Astrocyte of the cerebellum (primary cell): ENCODE results near the gene SLC24A1.

Experiments
- DNase-seq: peaks from one replicate; pipeline ENCODE4 v3.0.0-alpha.2; 2011; ENCODE audit warnings: low read depth
- H3K4me3 ChIP-seq: 2 replicates; pipeline ENCODE4 v1.5.1; 2011; ENCODE audit warnings: mild to moderate bottlenecking, low read depth, low read length, moderate library complexity
- in situ Hi-C: cut with HindIII; loops from 2 replicates; pipeline ENCODE4 v1.10.0; 2017; ENCODE audit warnings: low sequenced_read_pairs
- TF ChIP-seq, protein P1 (sequence below): IDR thresholded peaks from 2 replicates; pipeline ENCODE4 v1.5.1; 2012; ENCODE audit warnings: low read length, low read depth, moderate library complexity, mild to moderate bottlenecking; ENCODE audit errors: missing control alignments

The SLC24A1 gene

DNA sequence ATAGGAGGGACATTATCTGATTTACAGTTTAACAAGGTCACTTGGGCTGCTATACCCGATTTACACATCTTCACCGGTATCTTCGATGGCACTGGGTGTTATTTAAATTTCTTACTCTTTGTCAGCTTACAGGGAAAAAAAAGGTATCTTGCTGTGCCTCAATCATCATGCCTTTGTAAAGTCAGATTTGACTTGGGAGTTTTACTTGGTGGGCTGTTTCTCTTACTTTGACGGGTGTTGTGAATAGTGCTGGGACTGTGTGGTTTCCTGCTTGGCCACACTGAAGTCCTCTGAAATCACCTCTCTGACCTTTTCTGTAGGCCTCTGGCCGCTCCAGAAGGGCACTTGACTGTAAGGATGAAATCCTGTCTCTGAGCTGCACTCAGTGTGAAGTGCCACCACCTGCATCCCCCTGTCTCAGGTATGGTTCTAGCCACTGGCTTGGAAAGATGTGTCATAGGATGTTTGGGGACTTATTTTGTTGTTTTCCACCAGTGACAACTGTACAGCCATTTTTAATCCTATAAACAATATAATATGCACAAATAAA, 3.1 kb upstream of the SLC24A1 start:
- no peak for DNase-seq
- H3K4me3 ChIP-seq = no peak overlapping the region
- in situ Hi-C loops = no loop called here
- TF ChIP-seq, protein P1, sequence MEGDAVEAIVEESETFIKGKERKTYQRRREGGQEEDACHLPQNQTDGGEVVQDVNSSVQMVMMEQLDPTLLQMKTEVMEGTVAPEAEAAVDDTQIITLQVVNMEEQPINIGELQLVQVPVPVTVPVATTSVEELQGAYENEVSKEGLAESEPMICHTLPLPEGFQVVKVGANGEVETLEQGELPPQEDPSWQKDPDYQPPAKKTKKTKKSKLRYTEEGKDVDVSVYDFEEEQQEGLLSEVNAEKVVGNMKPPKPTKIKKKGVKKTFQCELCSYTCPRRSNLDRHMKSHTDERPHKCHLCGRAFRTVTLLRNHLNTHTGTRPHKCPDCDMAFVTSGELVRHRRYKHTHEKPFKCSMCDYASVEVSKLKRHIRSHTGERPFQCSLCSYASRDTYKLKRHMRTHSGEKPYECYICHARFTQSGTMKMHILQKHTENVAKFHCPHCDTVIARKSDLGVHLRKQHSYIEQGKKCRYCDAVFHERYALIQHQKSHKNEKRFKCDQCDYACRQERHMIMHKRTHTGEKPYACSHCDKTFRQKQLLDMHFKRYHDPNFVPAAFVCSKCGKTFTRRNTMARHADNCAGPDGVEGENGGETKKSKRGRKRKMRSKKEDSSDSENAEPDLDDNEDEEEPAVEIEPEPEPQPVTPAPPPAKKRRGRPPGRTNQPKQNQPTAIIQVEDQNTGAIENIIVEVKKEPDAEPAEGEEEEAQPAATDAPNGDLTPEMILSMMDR = no peak

DNA sequence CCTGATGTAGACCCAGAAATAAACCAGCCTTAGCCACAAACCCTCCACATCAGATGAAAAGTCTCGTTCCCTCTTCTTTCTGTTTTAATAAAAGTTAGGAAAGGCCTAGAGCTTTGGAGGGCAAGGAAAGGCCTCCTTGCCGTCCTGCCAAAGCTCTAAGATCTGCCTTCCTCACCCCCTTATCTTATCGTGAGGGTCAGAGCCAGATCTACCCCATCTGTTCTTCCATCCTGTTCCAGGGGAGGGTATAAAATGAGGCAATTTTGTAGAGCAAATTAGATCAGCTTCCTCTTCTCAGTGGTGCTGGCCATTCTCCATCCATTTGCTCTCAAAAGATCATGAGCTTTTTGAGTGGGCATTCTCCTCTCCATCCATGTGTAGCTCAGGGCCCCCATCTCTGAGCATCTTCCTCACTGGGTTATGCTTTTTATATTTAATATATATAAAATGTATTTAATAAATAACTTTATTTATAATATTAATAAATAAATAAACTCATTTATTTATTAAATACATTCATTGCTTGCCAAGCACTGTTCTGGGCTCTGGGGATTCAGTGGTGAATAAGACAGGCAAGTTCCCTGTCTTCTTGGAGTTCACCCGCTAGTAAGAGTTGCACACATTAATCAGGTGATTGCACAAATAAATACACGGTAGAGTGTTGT, 2.0 kb upstream of the SLC24A1 start:
- in situ Hi-C loops = no loop called here
- no peak overlapping the region for H3K4me3 ChIP-seq
- TF ChIP-seq, protein P1 = no peak
- no peak for DNase-seq

DNA sequence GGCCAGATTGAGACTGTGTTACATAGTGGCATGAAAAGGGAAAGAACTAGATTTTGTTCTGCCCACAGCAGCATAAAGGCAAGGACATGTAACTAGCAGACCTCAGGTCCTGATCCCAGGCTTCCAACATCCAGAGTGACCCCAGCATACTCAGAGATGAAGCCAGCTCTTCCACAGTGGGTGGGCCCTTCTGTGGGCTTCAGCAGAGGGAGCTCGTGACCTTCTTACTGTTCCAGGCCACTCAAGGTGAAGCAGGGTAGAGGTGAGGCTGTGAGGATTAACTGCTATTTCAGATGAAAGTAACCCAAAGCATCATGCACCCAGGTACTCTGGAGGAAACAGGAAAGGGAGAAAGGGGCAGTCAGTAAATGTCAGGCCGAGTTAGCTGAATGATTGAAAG, 905 bp upstream of the SLC24A1 start:
- in situ Hi-C loops = no loop called here
- no peak overlapping the region for H3K4me3 ChIP-seq
- DNase-seq = no peak
- TF ChIP-seq, protein P1 = no peak

DNA sequence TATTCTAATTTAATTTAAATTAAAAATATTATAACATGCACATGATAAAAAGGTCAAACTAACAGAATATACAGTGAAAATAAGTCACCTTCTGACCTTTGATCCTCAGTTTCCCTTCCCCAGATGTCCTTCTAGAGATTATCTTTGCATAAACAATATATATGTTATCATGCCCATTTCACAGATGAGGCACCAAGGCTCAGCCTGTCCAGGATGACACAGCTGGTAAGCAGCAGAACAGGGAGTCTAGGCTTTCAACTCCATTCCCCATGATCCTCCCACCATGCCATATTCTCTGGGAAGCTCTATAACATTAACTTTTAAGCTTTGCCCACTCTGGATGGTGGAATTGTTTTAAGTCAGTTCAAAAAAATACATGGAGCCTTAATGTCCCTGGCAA, 1.4 kb downstream of the SLC24A1 start:
- TF ChIP-seq, protein P1 = no peak
- in situ Hi-C loops = no loop called here

DNA sequence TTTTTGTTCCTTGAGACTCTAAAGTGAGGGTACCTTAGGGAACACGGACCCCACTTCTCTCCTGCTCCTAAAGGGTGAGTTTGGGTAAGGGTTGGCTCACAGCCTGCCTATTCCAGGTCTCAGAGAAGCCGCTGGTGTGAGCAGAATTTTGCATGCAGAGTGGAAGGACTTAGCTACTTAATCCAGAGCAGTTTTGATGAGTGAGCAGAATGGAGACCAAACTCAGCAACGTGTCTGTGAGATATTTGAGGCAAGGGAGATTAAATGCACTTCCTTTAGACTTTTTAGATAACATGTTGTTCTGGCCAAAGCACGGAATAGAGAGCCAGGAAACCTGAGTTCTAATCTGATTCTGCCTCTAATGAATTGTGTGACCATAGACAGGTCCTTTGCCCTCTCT, 5.1 kb downstream of the SLC24A1 start:
- DNase-seq = no peak
- H3K4me3 ChIP-seq = no peak overlapping the region
- in situ Hi-C loops = loop anchor here (25.0 kb wide), 1 partner anchor 235 kb away; the partner anchor contains the start of gene RAB11A
- TF ChIP-seq, protein P1 = no peak

More for the DNA sequence above, 1.4 kb downstream of the SLC24A1 start:
- no peak overlapping the region for H3K4me3 ChIP-seq
- no peak for DNase-seq

DNA sequence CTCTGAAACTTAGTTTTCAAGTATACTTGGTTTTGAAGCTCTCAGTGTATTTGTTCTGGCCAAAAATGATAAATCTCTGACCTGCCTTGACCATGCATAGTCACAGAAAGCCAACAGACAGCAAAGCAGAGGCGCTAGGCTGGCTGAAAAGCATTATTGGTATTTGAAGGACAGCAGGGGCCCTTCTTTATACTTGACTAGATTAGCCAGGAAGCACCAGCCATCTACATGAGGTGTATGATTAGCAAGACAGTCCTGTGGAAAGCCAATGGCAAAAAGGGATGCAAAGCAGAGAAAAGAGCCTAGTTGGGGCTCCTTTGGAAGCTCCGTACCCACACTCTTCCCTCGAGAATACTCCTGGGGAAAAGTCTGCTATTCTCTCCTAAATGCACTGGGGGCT, 7.8 kb downstream of the SLC24A1 start:
- TF ChIP-seq, protein P1 = no peak
- in situ Hi-C loops = loop anchor here (25.0 kb wide), 1 partner anchor 233 kb away; the partner anchor contains the start of gene RAB11A
- H3K4me3 ChIP-seq = no peak overlapping the region
- no peak for DNase-seq
